ENCODE data around the gene CACNA2D3.

- TF ChIP-seq POLR2A (IDR thresholded peaks at IDR 0.05; ENCODE audit: low read length), result no peak
- TF ChIP-seq GATA1 (IDR thresholded peaks at IDR 0.05; ENCODE audit: low read depth, low read length), result no peak
Observed at GRCh38 chr3:54570008-54570407, 447.7 kb downstream of the CACNA2D3 start.
